Activated CD4-positive, alpha-beta T cell treated with anti-CD3 and anti-CD28 coated beads for 48 hours (primary cell): ENCODE measurements around the gene PRODH.
"Not testable (repeated sequence)": the region's sequence is repeated elsewhere in the genome, so short reads cannot be mapped to it uniquely, and the experiment has no call there.

ENCODE experiments used
- DNase-seq: peaks from one replicate; pipeline ENCODE4 v3.0.0-alpha.2; 2020

PRODH gene

DNA sequence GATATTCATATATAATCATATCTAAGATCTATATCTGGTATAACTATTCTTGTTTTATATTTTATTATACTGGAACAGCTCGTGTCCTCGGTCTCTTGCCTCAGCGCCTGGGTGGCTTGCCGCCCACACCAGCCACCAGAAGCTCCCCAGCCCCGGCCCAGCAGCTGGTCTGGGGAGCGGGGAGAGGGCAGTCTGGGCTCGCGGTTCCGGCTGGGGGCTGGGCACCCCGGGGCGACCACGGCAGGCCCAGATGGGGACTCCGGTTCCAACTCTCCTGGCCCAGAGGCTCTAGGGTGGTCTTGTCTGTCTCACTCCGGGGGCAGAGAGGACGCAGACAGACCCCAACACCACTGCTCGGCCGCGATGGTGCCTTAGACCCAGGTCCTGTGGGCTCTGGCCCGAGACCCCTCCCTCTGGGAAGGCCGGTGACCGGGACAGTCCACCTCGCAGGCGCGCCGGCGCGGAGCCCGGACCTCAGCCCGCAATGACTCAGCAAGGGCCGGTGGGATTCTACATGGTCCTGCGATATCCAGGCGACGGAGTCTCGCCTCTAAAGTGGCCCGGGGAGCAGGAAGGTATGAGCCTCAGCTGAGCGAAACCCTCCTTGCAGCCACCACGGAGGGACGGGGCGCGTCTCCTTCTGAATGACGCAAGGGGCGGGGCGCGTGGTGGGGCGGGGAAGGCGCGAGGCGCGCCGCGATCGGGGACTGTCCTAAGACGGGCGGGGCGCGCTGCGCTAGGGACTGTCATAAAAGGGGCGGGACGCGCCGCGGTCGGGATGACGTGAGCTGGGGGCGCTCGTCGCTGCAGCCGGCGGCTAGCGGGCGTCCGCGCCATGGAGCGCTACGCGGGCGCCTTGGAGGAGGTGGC lies 30.3 kb downstream of the PRODH start, which contains the start of gene DGCR6:
Gene DGCR6, plus strand, starts transcription at position 781 of the 870 bp plus-strand sequence. Its CDS starts 55 bp downstream, at position 836.
- DNase-seq, result no peak

DNA sequence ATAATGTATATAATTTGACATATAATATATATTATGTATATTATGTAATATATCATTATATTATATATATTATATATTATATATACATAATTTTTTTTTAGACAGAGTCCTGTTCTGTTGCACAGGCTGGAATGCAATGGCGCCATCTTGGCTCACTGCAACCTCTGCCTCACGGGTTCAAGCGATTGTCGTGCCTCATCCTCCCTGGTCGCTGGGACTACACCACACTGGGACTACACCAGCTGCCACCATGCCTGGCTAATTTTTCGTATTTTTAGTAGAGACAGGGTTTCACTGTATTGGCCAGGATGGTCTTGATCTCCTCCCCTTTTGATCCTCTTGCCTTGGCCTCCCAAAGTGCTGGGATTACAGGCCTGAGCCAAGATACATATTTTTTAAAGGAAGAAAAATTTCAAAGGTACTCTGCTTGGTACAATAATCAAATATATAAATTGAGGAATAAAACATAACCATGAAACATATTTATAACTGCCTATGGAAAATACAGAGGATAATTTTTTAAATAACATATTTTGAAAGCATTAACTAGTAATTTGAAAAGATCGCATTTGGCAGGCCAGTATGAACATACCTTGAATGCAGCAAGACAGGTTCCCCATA lies 39.9 kb downstream of the PRODH start:
- DNase-seq, result peak; percentile 38

DNA sequence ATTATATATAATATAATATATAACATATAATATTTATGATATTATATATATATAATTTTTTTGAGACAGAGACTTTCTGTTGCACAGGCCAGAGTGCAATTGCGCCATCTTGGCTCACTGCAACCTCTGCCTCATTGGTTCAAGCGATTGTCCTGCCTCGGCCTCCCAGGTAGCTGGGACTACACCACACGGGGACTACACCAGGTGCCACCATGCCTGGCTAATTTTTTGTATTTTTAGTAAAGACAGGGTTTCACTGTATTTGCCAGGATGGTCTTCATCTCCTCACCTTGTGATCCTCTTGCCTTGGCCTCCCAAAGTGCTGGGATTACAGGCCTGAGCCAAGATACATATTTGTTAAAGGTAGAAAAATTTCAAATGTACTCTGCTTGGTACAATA lies 42.3 kb downstream of the PRODH start:
- DNase-seq, result not testable (repeated sequence)

DNA sequence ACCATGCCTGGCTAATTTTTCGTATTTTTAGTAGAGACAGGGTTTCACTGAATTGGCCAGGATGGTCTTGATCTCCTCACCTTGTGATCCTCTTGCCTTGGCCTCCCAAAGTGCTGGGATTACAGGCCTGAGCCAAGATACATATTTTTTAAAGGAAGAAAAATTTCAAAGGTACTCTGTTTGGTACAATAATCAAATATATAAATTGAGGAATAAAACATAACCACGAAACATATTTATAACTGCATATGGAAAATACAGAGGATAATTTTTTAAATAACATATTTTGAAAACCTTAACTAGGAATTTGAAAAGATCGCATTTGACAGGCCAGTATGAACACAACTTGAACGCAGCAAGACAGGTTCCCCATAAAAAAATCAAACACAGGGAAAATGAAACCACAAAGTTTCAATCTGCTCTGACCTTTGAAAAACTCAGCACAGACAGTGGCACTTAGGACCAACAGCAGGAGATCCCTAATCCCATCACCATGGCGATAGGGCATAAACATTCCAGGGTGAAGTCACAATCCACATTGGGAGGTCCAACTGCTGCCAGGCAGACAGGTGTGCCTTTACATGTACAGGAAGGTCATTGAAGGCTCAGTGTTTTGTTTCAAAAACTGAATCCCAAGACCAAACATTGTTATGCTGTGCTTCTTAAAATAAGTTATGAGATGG lies 45.4 kb downstream of the PRODH start:
- DNase-seq, result not testable (repeated sequence)

DNA sequence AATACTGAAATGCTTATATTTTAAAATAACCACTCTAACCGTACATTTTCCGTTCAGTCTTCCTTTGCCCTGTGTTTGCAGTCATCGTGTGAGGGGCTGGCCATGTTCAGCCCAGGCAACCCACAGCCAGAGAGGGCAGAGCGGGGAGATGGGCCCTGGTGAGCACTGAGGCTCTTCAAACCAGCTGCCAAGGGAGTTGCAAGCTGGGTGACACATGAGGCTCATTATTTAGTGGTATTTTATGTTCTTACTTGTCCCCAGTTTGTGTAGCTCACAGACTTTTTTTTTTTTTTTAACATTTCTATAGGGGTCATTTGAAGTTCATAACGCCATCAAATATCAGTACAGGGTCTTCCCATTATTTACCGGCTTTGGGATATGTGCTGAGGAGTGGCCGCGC lies 48.0 kb downstream of the PRODH start:
- DNase-seq, result no peak

DNA sequence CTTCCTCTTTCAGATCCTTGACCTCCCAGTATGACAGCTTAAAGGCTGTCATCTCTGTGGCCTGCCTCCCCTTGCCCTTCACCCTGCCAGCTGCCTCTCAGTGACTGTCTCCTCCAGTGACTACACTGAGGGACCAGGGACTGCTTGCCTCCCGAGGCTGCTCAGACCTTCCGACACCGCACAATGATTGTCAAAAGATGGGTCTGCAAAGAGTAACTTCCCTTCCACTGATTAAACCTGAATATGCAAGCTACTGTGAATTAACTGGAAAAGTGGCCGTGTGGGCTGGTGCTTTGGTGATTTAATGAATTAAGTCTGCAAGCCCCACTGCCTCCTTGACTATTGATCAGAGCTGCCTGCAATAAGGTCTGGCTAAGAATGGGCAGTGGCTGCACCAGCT lies 51.6 kb downstream of the PRODH start:
- not testable (repeated sequence) for DNase-seq

DNA sequence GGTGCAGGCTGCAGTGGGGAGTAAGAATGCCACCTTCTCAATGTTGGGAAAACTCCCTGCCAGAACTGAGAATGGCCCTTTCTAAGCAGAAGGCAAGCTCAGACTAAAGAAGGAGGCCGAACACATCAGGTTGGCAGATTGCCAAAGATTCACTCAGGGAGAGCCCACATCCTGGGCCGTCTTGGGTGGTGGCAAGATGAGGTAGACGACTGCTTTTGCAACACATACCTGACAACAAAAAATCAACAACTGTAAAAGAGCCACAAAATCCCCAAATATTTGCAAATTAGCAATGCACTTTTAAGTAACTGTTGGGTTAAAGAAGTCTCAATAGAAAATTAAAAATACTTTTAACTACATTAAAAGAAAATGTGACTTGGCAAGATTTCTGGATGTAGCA lies 54.8 kb downstream of the PRODH start:
- DNase-seq, result peak; percentile 68
